HG03558 (cell line): ENCODE measurements around the gene TNNT1.
"Not testable (repeated sequence)": the region's sequence is repeated elsewhere in the genome, so short reads cannot be mapped to it uniquely, and the experiment has no call there.

ENCODE experiments used
- ATAC-seq: cut with Tn5 transposase; IDR thresholded peaks from one replicate; pipeline ENCODE4 v1.9.1; 2021; ENCODE audit warnings: moderate number of reproducible peaks; ENCODE audit not compliant: unreplicated experiment; ENCODE audit errors: extremely low read depth

TNNT1 gene, protein sequence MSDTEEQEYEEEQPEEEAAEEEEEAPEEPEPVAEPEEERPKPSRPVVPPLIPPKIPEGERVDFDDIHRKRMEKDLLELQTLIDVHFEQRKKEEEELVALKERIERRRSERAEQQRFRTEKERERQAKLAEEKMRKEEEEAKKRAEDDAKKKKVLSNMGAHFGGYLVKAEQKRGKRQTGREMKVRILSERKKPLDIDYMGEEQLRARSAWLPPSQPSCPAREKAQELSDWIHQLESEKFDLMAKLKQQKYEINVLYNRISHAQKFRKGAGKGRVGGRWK

DNA sequence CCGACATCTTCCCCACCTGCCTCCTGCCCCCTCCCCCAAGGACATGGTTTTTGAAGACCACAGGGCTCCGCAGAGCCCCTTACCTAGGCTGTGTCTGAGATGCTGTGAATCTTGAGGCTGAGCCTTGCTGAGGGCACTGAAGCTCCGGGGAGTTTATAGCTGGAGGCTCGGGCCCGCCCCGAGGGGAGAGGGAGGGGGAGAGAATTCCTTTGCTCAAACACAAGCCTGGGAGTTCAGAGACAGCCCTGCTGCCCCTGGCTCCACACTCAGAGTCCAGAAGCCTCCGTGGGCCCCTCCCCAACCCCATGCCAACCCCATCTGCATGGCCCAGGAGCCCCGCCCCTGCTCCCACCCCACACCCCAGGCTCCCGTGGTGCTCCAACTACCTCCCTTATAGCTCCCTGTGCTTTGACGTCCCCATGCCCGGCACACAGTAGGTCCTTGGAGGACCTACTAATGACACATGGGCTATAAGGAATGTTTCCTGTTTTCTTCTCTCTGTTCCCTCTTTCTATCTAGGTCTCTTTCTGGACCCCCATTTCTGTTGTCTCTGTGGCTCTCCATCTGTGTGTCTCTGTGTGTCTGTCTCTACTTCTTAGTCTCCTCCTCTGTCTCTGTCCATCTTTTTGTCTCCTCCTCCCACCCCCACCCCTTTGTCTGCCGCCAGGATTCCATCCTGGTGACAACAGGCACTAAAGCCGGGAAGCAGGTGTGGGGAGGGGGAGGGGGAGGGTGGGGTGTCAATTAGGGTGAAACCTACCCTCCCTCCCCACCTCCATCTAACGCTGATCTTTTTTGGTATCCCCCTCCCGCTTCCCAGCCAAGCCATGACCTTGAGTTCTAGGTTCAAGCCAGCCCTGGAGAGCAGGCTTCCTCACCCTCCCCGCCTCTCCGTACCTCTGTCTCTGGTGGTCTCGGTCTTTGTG is at the start of gene TNNT1:
Gene TNNT1, minus strand, starts transcription at position 129 of the 926 bp plus-strand sequence. CDS start 2,049 bp downstream, outside the sequence.
- no peak for ATAC-seq

DNA sequence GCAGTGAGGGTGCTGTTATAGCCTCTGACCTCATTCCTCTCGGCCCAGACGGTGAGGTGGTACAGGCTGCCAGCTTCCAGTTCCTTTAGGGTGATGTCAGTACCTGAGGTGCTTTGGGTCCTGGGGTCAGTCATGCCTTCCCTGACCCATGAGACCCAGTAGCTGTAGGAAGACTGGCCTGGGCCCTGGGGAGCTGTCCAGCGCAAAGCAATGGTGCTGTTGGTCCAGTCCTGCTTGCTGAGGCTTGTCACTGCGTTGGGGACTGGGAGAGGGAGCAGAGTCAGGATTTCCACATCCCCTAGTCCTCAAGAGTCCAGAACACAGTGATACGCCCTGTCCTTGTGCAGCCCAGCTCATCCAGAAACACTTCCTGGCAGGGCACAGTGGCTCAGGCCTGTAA is 49.6 kb upstream of the TNNT1 start:
- ATAC-seq, result no peak

DNA sequence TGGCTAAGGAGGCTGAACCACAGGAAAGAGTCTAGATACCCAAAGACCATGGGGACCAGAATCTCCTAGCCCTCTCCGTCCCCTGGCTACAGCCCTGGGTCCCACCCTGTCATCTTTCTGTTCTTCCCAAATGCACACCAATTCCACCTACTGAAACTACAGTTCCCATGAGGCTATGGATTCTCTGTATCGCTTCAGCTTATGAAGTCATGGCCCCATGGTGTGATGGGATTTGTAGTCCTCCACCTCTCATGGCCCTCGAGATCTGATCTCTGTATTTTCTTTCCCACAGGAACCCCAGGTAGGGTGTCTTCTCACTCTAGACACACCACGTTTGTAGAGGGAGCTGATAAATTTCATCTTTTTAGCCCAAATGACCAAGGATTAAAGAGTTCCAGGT is 48.5 kb upstream of the TNNT1 start:
- ATAC-seq, result no peak

DNA sequence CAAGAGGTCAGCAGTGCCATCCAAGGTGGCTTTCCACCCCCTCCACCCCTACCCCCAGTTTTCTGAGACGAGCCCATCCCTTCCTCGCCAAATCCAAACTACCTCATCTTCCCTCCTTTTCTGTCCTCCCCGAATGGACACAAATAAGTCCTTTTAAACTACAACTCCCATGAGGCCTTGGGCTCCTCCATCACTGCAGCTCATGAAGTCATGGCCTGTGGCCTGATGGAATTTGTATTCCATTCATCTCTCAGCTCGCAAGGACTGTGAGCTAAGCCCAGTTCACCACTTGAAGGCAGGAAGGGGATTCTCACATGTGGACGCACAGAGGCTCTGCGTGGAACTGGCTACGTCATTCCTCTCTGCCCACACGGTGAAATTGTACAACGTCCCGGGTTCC is 47.8 kb upstream of the TNNT1 start:
- ATAC-seq, result no peak

DNA sequence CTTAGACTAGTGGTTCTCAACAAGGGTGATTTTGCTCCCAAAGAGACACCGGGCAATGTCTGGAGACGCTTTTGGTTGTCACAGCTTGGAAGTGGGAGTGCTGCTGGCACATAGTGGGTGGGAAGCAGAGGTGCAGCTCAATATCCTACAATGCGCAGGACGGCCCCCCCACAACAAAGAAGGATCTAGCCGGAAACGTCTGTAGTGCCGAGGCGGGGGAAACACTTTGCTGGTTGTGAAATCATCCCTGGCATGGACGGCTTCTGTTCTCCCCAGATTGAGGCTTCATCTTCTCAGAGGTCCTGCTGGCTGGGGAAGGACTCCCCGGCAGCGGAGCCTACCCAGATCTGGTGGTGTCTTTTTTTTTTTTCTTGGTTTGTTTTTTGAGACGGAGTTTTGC is 44.5 kb upstream of the TNNT1 start:
- ATAC-seq, result no peak

DNA sequence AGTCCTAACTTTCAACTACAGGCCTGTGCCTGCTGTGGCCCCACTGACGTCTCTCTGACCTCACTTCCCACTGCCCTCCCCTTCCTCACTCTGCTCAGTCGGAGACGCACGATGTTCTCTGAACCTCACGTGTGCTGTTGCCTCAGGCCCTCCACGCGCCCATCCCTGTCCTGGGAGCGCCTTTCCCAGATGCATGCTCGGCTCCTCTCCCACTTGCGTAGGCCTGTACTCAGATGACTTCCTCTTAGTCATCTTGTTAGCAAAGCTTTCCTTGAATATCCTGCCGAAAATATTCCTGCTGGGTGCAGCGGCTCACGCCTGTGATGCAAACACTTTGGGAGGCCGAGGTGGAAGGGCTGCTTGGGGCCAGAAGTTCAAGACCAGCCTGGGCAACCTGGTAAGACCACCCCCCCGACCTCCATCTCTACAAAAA is 40.4 kb upstream of the TNNT1 start:
- ATAC-seq, result no peak

DNA sequence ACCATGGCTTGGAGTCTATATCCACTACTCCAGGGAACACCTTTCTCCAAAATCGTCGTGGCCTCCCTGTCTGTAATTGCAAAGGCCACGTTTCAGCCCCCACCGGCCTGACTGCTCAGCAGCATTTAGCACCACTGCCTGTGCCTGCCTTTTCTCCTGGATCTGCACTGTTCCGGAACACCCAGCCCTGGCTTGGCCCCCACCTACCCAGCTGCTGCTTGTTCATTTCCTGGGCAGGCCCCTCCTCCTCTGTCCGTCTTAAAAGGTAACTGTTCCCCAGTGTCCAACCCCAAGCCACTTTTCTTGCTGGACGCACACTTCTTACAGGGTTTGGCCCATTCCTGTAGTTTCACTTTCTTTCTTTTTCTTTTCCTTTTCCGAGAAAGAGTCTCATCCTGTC is 39.6 kb upstream of the TNNT1 start:
- no peak for ATAC-seq

DNA sequence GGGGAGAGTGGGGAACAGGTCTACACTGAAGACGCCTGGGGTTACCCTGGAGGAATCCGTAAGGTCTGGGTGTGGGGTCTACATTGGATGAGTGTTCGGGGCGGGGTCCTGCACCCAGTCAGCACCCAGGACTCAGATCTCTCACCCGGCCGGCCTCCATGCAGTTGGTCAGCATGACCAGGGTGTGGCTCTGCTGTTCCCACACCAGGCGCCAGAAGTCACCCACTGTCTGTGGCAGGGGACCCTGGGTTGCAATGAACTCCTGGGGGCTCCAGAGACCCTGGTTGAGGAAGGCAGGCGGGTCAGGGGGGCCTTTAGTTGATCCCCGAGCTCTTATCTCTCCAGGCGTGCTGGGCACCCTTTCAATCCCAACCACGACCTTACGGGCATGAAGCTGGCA is 37.1 kb upstream of the TNNT1 start:
- ATAC-seq, result no peak

DNA sequence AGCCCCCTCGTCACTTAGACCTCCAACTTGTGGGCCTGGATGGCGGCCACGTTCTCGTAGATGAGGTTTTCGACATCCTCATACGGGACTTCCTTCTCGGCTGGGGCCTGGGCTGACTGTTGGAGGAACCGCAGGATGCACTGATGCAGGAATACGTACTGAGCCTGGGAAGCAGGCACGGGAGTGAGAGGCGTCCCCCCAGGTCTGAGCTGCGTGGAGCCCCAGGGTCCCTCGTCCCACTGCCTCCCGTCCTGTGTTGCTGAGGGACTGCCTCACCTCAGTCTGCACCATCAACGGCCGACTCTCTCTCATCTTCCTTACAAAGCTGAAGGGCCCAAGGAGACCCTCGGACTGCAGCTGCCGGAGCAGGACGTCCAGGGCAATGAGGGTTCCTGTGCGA is 32.7 kb upstream of the TNNT1 start:
- ATAC-seq, result no peak

DNA sequence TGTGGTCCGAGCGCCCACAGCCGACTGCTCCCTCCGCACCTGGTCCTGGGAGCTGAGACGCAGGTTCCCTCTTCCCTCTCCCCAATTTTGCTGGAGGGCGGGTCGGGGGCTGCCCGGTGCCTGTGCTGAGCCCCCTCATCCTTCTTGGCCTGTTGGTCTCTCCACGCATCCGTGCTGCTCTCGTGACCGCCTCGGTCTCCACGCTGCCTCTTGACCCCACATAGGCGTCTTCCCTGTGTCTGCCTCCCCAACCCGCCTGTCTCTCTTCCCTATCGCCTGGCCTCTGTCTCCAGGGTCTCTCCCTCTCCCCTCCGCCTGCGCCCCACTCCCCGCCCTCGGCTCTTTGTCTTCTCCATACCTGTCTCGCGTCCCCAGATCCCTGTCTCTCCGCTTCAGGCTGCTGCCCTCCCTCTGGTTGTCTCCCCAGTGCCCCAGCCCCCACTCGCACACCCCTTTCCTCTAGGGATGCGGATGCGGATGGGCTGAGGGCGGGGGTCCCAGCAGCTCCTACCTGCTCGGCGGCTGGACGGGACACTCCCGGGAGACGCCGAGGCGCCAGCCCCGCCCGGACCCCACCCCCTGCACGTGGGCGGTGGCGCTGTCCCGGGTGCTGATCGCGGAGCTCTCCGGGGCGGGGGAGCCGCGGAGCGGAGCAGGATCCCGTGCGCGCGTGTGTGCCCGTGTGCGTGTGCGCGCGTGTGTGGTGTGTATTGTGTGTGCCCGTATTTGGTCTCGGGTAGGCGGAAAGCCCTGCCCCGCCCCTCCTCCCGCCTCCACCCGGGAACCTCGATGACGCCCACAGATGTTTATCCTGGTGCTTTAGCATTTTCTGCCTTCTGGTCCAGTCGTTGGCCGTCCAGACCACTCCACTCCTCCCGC is 30.8 kb upstream of the TNNT1 start, which contains the start of gene SYT5:
Gene SYT5, minus strand, starts transcription at position 684 of the 879 bp plus-strand sequence. CDS start 1,248 bp downstream, outside the sequence.
- no peak for ATAC-seq

DNA sequence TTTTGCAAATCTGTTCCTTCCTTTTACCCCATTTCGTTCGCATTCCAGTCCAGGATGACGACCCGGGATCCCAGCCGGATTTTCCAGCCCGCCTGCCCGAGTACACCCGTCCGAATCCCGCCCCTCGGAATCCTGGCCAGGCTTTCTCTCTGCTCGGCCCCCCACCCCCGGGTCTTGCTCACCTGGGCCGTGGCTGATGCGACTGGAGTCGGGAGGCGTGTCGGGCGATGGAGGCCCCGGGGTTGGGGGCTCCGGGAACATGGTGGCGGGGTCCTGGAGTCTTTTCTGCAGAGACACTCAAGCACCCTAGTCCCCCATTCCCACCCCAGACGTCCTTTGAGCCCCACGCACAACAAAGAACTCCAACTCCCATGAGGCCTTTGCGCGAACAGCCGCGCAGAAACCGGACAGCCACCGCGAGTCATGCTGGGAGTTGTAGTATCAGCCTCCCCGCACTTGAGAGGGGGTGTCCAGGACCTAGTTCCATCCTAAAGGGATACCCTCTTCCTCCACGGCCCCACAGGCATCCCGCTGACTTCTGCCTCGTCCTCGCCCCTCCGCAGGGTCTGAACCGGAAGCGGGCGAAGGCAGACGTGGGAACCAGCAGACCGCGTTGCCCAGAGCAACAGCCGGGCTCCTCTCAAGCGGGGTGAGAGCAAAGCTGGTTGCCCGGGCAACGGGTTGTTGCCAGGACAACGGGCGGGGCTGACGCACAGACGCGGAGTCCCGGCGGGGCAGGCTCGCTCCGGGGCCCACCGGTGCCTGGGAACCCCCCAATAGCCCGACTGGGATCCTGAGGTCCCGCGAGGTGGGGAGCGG is 30.0 kb upstream of the TNNT1 start:
- no peak for ATAC-seq

DNA sequence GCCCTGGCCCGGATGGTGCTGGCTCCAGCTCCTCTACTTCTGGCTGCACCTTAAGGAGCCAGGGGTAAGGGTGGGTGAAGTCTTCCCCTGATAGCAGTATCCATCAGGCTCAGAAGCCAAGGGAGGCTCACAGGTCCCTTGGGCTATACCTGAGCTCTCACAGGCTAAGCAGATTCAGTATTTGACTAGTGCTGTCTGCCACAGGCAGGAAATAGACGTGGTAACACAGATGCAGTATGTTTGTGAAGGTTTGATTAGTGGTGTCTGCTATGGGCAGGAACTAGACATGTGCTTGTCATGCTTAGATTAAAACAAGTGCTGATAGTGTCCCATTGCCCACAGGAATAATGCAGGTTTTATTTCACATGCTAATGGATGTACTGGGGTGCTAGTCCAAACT is 27.1 kb upstream of the TNNT1 start:
- no peak for ATAC-seq

DNA sequence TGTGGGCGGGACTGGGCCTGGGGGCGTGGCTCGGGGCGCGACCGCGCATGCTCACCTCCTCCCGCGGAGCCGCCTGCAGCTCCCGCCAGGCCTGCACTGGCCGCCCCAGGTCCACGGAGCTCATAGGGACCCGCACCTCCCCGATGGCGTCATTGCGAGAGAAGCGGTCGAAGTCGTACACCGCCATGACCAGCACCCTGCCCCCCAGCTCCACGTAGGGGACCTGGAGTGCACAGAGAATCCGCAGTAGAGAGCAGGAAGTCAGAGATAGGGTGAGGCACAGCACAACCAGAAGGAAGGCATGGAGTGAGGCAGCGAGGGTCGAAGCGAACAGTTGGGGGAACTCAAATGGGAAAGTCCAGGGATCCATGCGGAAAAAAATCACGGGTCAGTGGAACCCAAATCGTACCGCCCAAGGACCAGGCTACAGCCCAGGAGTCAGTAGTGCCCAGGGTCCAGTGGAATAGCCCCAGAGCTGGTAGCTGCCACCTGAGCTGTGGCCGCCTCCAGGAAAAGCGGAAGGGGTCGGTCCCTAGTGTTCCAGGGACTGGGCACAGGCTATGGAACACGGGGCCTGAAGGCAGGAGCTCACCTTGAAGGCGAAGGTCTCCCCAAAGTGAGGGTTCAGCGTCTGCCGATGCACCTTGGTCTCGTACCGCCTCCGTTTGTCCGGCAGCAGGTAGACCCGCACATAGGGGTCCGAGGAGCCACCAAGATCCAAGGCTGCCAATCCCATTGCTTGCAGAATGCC is 26.3 kb upstream of the TNNT1 start:
- no peak for ATAC-seq

DNA sequence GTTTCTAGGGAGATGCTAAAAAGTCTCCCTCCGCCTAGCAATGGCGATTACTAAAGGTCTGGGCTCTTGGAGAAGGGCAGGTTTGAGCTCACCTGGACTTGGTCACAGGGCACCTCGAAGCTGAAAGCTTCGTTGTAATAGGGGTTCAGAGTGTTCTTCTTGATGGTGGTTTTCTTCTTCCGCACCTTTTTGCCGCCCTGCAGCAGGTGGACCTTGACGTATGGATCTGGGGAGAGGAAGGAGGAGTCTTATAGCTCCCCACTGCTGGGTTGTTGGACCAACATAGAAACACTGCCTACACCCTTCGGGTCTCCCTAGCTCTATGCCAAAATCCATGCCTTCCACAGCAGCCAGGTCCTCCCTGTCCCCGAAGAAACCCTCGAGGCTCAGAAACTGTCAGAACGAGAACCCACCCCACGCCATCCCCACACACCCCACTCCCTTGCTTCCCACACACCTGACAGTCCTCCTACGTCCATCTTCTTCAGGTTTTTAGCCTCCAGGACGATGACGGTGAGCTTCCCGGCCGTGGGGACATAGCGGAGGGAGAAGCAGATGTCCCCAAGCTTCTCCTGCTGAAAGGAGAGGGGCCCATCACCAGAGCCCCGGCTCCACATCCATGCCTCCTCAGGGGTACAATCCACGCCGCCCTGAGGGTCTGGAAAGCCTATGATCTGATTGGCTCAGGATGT is 25.6 kb upstream of the TNNT1 start:
- no peak for ATAC-seq

DNA sequence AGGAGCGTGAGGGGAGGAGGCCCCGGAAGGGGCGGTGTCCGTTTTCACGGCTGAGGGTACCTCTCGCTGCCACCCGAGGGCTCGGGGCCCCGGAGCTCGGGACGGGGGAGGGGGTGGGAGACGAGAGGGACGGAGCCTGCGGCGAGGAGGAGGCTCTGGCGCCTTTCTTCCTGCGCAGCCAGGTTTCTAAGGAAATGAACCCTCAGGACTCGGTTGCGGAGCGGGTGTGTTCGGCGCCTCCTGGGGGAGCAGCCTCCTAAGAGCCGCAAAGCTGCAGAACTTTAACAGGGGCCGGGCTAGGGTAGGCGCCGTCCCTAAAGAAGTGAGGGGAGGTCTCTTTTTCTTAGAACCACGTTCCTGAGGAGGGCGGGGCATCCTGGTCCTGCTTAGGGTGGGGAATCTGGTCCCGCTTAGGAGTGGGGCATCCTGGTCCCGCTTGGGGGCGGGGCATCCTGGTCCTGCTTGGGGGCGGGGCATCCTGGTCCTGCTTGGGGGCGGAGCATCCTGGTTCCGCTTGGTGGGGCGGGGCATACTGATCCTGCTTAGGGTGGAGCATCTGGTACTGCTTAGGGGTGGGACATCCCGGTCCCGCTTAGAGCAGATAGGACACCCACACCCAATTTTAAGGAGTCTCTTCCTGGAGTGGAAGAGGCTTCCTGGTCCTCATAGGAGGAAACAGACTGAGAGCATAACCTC is 24.9 kb upstream of the TNNT1 start:
- ATAC-seq, result no peak

DNA sequence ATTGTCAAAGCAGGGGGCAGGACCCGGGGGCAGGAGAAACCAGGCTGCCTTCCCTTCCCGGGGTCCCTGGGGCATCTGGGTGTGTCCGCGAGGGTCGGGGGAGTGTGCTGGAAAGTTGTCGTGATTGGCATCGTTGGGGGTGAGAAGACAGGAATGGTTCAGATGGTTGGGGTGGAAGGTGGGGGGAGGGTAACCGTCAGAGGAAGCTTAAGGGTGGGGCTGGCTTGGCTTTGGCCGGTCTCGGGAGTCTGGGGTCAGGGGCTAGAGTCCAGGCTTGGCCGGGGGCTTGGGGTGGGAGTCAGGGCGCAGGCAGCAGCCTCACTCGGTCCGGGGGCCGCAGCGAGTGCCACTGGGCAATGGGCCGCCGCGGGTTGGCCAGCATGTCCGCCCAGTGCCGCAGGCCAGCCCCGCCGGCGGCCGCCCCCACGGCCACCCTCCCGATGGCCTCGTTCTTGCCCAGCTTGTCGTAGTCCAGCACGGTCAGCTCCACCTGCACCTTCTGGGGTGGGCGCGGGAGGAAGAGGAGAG is 24.2 kb upstream of the TNNT1 start:
- no peak for ATAC-seq

DNA sequence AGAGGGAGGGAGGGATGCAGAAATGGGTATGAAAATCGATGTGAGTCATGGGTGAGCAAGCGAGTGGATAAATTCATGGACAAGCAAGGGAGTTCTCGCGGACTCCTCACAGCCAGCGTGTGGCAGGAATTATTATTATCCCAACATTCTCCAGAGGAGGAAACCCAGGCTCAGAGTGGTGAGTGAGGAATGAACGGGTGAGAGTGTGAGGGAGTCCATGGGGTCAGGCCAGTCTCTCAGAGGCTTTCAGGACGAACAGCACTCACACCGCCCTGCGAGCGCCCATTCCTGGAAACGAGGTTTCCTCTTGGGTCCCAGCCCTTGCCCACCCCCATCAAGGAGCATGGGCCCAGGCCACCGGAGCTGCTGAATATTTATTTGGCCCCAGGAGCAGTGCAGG is 23.7 kb upstream of the TNNT1 start:
- no peak for ATAC-seq

DNA sequence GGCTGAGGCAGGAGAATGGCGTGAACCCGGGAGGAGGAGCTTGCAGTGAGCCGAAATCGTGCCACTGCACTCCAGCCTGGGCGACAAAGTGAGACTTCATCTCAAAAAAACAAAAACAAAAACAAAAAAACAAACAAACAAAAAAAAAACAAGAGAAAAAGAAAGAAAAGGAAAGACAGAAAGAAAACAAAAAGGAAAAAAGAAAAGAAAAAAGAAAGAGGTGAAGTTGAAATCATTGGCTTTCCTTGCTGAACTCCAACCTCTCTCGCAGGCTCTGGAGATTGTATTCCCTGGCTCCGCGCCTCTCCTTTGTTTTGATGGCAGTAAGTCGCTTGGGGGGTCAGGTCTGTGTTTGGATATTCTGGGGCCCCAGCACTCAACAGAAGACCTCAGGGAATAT is 23.3 kb upstream of the TNNT1 start:
- not testable (repeated sequence) for ATAC-seq
